GM19099 (cell line): ENCODE data around the gene GPRASP3.

Experiments
- POLR2A ChIP-seq: IDR thresholded peaks from 3 replicates; pipeline ENCODE4 v1.6.1; 2011; ENCODE audit warnings: low read depth; ENCODE audit not compliant: insufficient read length; ENCODE audit errors: extremely low read depth

Gene GPRASP3

GRCh38 chrX:102739657-102740056, 19.1 kb downstream of the GPRASP3 start:
- TF ChIP-seq POLR2A = no peak

- no peak for TF ChIP-seq POLR2A
Observed at GRCh38 chrX:102744307-102744706, 23.8 kb downstream of the GPRASP3 start.

GRCh38 chrX:102745513-102745856, 24.9 kb downstream of the GPRASP3 start:
- TF ChIP-seq POLR2A = no peak

DNA sequence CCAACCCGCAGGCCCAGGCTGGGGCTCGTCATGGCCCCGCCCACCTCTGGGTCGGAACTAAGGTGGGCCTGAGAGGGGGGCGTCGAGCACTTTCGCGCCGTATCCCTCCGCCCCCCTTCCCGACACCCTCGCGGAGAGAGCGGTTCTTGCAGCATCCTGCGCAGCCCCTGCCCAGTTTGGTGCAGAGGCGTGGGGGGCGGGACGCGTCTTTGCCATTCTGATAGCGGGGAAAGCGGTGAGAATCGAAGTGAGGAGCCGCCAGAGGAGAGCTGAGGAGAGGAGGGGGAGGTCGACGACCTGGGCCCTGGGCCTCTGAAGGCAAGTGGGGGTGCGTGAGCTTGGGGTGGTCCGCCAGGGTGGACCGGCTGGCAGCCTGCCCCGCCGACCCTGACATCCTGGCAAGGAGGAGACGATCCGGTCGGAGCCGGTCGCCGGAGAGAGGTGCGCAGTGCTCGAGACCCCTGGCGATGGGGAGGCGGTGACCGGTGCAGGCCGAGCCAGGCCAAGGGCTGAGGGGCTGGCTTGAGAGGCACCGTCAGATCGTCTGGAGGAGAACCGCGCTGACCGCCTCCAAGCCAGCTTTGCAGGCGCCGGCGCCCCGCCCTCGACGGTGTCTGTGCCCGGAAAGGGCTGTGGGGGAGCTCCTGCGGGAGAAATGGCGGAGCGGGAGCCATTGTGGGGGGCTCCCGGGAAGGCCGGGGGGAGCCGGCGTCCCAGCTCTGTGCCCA, 25.5 kb downstream of the GPRASP3 start:
- TF ChIP-seq POLR2A = no peak

GRCh38 chrX:102765217-102765616, 44.7 kb downstream of the GPRASP3 start:
- no peak for TF ChIP-seq POLR2A

GRCh38 chrX:102765809-102766208, 45.3 kb downstream of the GPRASP3 start:
- no peak for TF ChIP-seq POLR2A

DNA sequence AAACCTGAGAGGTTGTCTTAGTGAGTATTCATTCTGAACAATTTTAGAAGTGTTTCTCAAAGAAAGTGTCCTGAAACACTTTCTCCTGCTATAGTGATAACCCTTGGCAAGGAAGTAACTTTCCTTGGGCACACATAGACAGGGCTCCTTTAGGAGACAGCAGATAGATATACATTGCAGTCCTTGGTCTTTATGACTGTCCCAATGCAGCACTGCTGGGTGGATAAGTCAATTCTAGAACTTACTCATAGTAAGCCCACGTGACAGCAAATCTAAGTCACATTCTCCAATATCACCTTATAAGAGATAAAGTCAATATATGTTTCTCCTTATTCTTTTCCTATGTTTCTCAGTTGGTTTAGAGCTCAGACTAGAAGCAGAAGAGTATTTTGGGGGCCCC, 46.7 kb downstream of the GPRASP3 start:
- TF ChIP-seq POLR2A = no peak

GRCh38 chrX:102768987-102769761, 48.6 kb downstream of the GPRASP3 start:
- TF ChIP-seq POLR2A = peak; percentile 44
